Neural crest cell (in vitro differentiated cells): ENCODE measurements around the gene C16orf87. TPM values are rescaled to one million over a fixed set of nuclear protein-coding genes. Genes with fewer than 3 reads are reported as not detected.
"Not testable (repeated sequence)": the region's sequence is repeated elsewhere in the genome, so short reads cannot be mapped to it uniquely, and the experiment has no call there.

ENCODE experiments used
- DNase-seq: peaks from one replicate; pipeline ENCODE4 v3.0.0; 2021; ENCODE audit warnings: low read depth, mixed read lengths, low spot score
- H3K27ac Mint-ChIP-seq: one replicate; pipeline ENCODE4 v1.8.0; 2021; ENCODE audit warnings: mild to moderate bottlenecking, mixed read lengths; ENCODE audit not compliant: unreplicated experiment
- H3K27me3 Mint-ChIP-seq: 2 replicates; pipeline ENCODE4 v1.8.0; 2021; ENCODE audit warnings: low read depth, mild to moderate bottlenecking, mixed read lengths
- H3K36me3 Mint-ChIP-seq: 2 replicates; pipeline ENCODE4 v1.8.0; 2021; ENCODE audit warnings: low read depth, mild to moderate bottlenecking, mixed read lengths
- H3K4me1 Mint-ChIP-seq: 2 replicates; pipeline ENCODE4 v1.8.0; 2021; ENCODE audit warnings: mixed read lengths
- H3K4me3 Mint-ChIP-seq: one replicate; pipeline ENCODE4 v1.8.0; 2021; ENCODE audit warnings: mild to moderate bottlenecking, mixed read lengths
- H3K9me3 Mint-ChIP-seq: 2 replicates; pipeline ENCODE4 v1.8.0; 2021; ENCODE audit warnings: mixed read lengths
- total RNA-seq: library from RNA; stranded (reverse); gene quantifications from 2 replicates; pipeline ENCODE4 v1.2.1, GENCODE V29; 2021
- TF ChIP-seq, protein P1 (sequence below): fragments of 200-600 bp; sonication (generic); conservative IDR thresholded peaks from 2 replicates; pipeline ENCODE4 v1.5.0; 2021; ENCODE audit warnings: antibody characterized with exemption, mild to moderate bottlenecking

C16orf87 gene
- total RNA-seq, 1 donor from 2014 or later = 19.2 TPM

DNA sequence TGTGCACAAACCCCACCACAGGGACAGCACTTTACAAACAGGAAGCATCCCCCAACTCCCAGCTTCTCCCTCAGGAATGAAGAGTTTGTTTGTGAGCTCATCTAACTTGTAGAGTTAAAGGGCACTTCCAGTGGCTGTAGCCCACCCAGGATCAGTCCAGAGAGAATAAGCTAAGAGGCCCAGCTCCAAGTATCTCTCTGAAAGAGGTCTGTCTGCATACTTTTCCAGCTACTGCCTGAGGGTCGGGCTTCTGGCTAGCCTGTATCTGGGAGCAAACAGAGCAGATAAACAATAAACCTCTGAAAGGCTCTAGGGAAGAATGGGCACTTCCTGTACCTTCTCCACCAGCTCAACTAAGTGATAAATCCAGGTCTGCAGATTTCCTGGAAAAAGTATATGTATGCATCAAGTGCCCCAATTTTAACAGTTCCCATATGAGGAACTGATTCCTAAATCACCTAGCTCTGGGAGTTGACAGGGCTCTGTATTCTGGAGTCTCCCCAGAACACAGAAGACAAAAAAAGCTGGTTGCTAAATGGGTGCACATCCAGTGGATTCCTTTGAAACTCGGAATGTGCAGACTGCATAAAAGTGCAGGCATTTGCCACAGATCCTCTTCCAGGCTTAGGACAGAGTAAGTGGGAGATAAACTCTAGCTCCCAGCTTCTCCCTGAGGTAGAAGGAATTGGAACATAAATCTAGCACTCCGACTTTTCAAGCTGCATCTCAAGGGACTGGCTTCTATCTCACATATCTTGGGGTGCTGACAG, 45.7 kb downstream of the C16orf87 start:
- TF ChIP-seq, protein P1, sequence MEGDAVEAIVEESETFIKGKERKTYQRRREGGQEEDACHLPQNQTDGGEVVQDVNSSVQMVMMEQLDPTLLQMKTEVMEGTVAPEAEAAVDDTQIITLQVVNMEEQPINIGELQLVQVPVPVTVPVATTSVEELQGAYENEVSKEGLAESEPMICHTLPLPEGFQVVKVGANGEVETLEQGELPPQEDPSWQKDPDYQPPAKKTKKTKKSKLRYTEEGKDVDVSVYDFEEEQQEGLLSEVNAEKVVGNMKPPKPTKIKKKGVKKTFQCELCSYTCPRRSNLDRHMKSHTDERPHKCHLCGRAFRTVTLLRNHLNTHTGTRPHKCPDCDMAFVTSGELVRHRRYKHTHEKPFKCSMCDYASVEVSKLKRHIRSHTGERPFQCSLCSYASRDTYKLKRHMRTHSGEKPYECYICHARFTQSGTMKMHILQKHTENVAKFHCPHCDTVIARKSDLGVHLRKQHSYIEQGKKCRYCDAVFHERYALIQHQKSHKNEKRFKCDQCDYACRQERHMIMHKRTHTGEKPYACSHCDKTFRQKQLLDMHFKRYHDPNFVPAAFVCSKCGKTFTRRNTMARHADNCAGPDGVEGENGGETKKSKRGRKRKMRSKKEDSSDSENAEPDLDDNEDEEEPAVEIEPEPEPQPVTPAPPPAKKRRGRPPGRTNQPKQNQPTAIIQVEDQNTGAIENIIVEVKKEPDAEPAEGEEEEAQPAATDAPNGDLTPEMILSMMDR = no peak
- peak overlapping the region; percentile 90 for H3K27ac Mint-ChIP-seq
- H3K9me3 Mint-ChIP-seq = peaks cover 9% of the 10 kb centered on the region
- H3K4me1 Mint-ChIP-seq = peaks cover 16% of the 10 kb centered on the region
- H3K27me3 Mint-ChIP-seq = no peaks in the 10 kb centered on the region
- H3K36me3 Mint-ChIP-seq = peaks cover 3% of the 10 kb centered on the region
- no peak for DNase-seq
- H3K4me3 Mint-ChIP-seq = peak overlapping the region; percentile 7

DNA sequence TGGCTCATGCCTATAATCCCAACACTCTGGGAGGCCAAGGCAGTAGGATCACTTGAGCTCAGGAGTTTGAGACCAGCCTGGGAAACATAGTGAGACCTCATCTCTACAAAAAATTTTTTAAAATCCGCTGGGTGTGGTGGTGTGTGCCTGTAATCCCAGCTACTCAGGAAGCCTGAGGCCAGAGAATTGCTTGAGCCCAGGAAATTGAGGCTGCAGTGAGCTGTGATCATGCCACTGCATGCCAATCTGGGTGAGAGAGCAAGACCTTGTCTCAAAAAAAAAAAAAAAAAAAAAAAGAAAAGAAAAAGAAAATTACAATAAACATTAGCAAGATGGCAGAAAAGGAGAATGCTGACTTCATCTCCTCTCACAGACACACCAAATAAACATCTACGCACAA, 46.4 kb downstream of the C16orf87 start:
- H3K27me3 Mint-ChIP-seq, DNase-seq, H3K36me3 Mint-ChIP-seq, H3K4me3 Mint-ChIP-seq: not testable (repeated sequence)
- Mint-ChIP-seq H3K9me3 (peaks cover 10% of the 10 kb centered on the region), H3K4me1 (peaks cover 11% of the 10 kb centered on the region), H3K27ac (peak overlapping the region; percentile 90)

DNA sequence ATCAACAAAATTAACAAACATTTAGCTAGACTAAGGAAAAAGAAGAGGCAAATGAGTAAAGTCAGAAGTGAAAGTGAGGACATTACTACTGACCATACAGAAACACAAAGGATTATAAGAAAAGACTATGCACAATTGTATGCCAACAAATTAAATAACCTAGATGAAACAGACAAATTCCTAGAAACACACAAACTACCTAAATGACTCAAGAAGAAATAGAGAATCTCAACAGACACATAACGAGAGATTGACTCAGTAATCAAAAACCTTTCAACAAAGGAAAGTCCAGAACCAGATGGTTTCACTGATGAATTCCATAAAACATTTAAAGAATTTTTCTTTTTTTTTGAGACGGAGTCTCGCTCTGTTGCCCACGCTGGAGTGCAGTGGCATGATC, 47.2 kb downstream of the C16orf87 start:
- H3K27ac Mint-ChIP-seq = no peak overlapping the region

DNA sequence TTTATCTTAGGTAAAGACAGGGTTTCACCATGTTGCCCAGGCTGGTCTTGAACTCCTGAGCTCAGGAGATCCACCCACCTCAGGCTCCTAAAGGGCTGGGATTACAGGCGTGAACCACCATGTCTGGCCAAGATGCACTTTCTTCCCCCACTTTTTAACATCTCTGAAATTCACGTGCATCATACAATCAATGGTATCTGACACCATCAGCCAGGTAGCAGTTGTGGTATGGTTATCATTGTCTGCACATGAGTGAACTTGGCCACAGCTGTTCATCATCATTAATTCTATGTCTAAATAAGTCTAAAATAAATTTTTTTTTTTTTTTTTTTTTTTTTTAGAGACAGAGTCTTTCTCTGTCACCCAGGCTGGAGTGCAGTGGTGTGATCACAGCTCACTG, 48.7 kb downstream of the C16orf87 start:
- no peaks in the 10 kb centered on the region for H3K27me3 Mint-ChIP-seq
- TF ChIP-seq, protein P1 = no peak
- H3K27ac Mint-ChIP-seq = no peak overlapping the region
- peaks cover 6% of the 10 kb centered on the region for H3K9me3 Mint-ChIP-seq
- DNase-seq = no peak
- no peak overlapping the region for H3K4me3 Mint-ChIP-seq
- H3K4me1 Mint-ChIP-seq = peaks cover 8% of the 10 kb centered on the region
- H3K36me3 Mint-ChIP-seq = peaks cover 3% of the 10 kb centered on the region

More for the DNA sequence above, 47.2 kb downstream of the C16orf87 start:
- peaks cover 8% of the 10 kb centered on the region for H3K4me1 Mint-ChIP-seq
- no peaks in the 10 kb centered on the region for H3K27me3 Mint-ChIP-seq
- no peak for DNase-seq
- peaks cover 9% of the 10 kb centered on the region for H3K9me3 Mint-ChIP-seq
- TF ChIP-seq, protein P1 = no peak
- no peak overlapping the region for H3K4me3 Mint-ChIP-seq
- peaks cover 3% of the 10 kb centered on the region for H3K36me3 Mint-ChIP-seq

DNA sequence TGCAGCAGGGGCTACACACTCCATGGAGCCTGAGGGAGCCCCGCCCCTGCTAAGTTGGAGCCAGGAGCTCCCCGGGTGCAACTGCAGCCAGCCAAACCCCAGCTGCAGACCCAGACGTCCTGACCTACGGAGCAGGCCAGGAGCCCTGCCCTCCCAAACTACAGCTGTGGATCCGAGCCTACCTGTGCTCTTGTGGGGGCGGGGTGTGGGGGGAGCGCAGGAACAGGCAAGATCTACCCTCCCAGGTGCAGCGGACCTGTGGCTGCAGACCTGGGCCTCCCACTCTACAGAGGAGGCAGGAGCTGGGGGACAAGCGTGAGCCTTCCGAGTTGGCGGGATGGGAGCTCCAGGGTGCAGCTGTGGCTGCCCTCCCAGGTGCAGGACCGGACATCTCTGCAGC, 53.2 kb downstream of the C16orf87 start:
- Mint-ChIP-seq H3K4me1 (no peaks in the 10 kb centered on the region), H3K36me3 (no peaks in the 10 kb centered on the region), H3K27me3 (no peaks in the 10 kb centered on the region)

DNA sequence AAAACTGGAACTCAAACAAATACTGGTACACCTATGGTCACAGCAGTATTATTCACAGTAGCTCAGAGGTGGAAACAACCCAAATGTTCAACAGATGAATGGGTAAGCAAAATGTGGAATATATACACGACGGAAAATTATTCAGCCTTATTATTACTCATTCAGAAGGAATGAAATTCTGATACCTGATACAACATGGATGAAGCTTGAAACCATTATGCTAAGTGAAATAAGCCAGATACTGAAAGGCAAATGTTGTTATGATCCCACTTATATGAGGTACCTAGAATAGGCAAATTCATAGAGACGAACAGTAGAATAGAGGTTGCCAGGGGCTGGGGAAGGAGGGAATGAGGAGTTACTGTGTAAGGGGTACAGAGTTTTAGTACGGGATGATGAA, 55.8 kb downstream of the C16orf87 start:
- Mint-ChIP-seq H3K27ac (no peak overlapping the region), H3K4me3 (no peak overlapping the region), H3K9me3 (peaks cover 3% of the 10 kb centered on the region), H3K36me3 (no peaks in the 10 kb centered on the region), H3K27me3 (no peaks in the 10 kb centered on the region), H3K4me1 (no peaks in the 10 kb centered on the region)
- TF ChIP-seq, protein P1 = no peak
- DNase-seq = no peak

More for the DNA sequence above, 53.2 kb downstream of the C16orf87 start:
- Mint-ChIP-seq H3K4me3 (no peak overlapping the region), H3K9me3 (peaks cover 3% of the 10 kb centered on the region), H3K27ac (no peak overlapping the region)
- DNase-seq = no peak
- TF ChIP-seq, protein P1 = no peak
